Parathyroid adenoma (tissue), 2 donors: ENCODE results near the gene ACOT7.

ENCODE experiments used
- H2AFZ ChIP-seq: fragments of 300-600 bp; sonication (generic); one replicate; pipeline ENCODE4 v1.7.0; 2017; ENCODE audit warnings: antibody characterized with exemption, mild to moderate bottlenecking
- H3K27ac ChIP-seq: fragments of 300-600 bp; sonication (generic); one replicate; pipeline ENCODE4 v1.7.0; 2017
- H3K27me3 ChIP-seq: fragments of 300-600 bp; sonication (generic); one replicate; pipeline ENCODE4 v1.7.0; 2017; ENCODE audit warnings: low read length; ENCODE audit not compliant: control insufficient read depth, insufficient read depth
- H3K36me3 ChIP-seq: fragments of 300-600 bp; sonication (generic); one replicate; pipeline ENCODE4 v1.7.0; 2017; ENCODE audit warnings: low read length; ENCODE audit not compliant: control insufficient read depth, insufficient read depth
- H3K4me1 ChIP-seq: fragments of 300-600 bp; sonication (generic); one replicate; pipeline ENCODE4 v1.7.0; 2017; ENCODE audit warnings: control low read depth
- H3K4me2 ChIP-seq: fragments of 300-600 bp; sonication (generic); one replicate; pipeline ENCODE4 v1.7.0; 2017; ENCODE audit warnings: low read length
- H3K4me3 ChIP-seq: fragments of 300-600 bp; sonication (generic); one replicate; pipeline ENCODE4 v1.7.0; 2017; ENCODE audit warnings: low read depth, low read length
- H3K79me2 ChIP-seq: fragments of 300-600 bp; sonication (generic); one replicate; pipeline ENCODE4 v1.7.0; 2017; ENCODE audit warnings: control low read depth
- H3K9ac ChIP-seq: fragments of 300-600 bp; sonication (generic); one replicate; pipeline ENCODE4 v1.7.0; 2017; ENCODE audit warnings: mild to moderate bottlenecking
- H3K9me3 ChIP-seq: fragments of 300-600 bp; sonication (generic); one replicate; pipeline ENCODE4 v1.7.0; 2017; ENCODE audit warnings: low read length; ENCODE audit not compliant: control insufficient read depth
- CTCF ChIP-seq: fragments of 300-600 bp; sonication (generic); IDR thresholded peaks from one replicate; pipeline ENCODE4 v1.7.0; 2017; ENCODE audit warnings: antibody characterized with exemption, mild to moderate bottlenecking
- donor health status: primary hyperparathyroidism.

Gene ACOT7

DNA sequence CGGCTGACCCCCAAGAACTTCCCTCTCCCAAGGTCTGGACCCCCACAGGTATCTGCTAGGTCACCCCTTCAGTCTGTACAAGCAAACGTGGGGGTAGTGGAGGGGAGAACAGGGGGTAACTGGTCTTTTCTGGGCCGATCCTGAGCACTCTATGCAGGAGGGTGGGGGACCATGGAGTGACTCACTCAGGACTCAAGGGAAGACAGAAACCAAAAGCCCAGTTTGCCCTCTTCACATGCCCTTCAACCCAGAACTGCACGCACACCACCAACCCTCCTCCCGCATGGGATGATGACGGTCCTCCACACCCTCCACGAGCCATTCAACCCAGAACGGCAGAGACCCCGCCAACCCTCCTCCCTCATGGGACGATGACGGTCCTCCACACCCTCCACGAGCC lies 79.1 kb downstream of the ACOT7 start:
- Histone ChIP-seq H3K27me3 (no peaks in the 10 kb centered on the region), H3K4me2 (no peak overlapping the region), H3K4me1 (no peaks in the 10 kb centered on the region), H3K4me3 (no peak overlapping the region), H3K79me2 (no peaks in the 10 kb centered on the region), H2AFZ (no peak overlapping the region), H3K27ac (no peak overlapping the region), H3K36me3 (no peaks in the 10 kb centered on the region), H3K9me3 (no peaks in the 10 kb centered on the region), H3K9ac (no peak overlapping the region)
- TF ChIP-seq CTCF = no peak

DNA sequence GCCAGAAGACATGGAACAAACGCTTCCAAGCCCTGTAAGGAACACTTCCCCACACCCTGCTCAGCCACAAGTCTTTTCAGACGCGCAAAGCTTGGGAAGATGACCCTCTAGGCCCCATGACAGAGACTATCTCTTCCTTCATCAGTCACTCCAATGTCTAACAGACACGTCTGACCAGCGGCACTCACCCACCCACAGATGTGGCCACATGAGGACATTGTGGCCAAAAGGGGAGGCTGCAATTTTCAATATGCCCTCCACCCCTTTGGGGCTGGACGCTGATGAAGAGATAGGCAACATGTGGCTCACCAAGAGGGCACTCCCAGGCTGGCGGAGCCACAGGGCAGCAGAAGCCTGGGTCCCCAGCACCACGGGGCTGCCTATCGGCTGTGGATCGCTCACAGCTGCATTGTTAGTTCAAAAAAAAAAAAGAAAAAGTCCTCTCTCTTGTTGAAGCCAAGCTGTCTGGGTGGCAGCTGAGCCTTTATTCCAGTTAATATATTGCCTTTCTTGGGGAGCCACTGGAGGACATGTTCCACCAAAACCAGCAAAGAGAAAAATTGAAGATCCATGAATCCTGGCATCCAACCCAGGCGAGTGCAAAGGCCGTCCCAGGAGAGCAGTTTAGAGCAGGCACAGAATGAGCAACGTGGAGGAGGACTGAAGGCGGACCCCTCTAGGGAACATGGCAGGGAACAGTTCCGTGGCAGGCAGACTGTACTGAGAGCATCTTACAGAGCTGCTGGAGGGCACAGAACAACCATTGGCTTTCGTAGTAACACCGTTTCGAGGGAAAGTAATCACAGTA lies 80.0 kb downstream of the ACOT7 start:
- H3K9ac ChIP-seq = no peak overlapping the region
- no peaks in the 10 kb centered on the region for H3K9me3 ChIP-seq
- H2AFZ ChIP-seq = no peak overlapping the region
- H3K4me2 ChIP-seq = no peak overlapping the region
- TF ChIP-seq CTCF = no peak
- no peak overlapping the region for H3K27ac ChIP-seq
- H3K27me3 ChIP-seq = no peaks in the 10 kb centered on the region
- H3K79me2 ChIP-seq = no peaks in the 10 kb centered on the region
- no peaks in the 10 kb centered on the region for H3K36me3 ChIP-seq
- H3K4me1 ChIP-seq = no peaks in the 10 kb centered on the region
- no peak overlapping the region for H3K4me3 ChIP-seq

- Histone ChIP-seq H3K4me3 (no peak overlapping the region), H3K79me2 (no peaks in the 10 kb centered on the region), H3K9me3 (no peaks in the 10 kb centered on the region), H2AFZ (no peak overlapping the region), H3K27me3 (no peaks in the 10 kb centered on the region), H3K27ac (no peak overlapping the region), H3K4me2 (no peak overlapping the region), H3K36me3 (no peaks in the 10 kb centered on the region), H3K4me1 (no peaks in the 10 kb centered on the region), H3K9ac (no peak overlapping the region)
- TF ChIP-seq CTCF = no peak
Observed at GRCh38 chr1:6310116-6310848, 83.3 kb downstream of the ACOT7 start.

DNA sequence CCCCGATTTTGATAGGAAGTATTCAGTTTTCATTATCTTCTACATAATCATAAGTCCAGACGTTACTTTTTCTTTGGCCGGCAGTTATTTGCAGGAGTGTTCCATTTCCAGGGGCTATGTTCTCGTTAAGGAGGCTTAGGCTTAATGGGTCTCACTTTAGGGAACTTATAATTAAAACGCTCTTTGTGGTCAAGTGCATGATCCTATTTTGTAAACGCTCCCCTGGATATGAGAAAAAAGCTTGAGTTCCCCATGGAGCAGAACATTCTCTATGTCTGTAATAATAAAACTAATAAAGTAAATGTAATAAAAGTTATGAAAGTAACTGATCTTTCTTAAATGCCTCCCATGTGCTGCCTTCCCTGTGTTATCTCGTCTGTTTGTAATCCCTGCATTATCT lies 84.0 kb downstream of the ACOT7 start:
- Histone ChIP-seq H3K36me3 (no peaks in the 10 kb centered on the region), H3K4me1 (no peaks in the 10 kb centered on the region), H3K9me3 (no peaks in the 10 kb centered on the region), H3K27me3 (no peaks in the 10 kb centered on the region), H2AFZ (no peak overlapping the region), H3K27ac (no peak overlapping the region), H3K9ac (no peak overlapping the region), H3K4me3 (no peak overlapping the region), H3K79me2 (no peaks in the 10 kb centered on the region), H3K4me2 (no peak overlapping the region)
- no peak for TF ChIP-seq CTCF
